OCI-LY1 (cell line): ENCODE measurements around the gene SSTR5.

Source experiments
- EZH2 ChIP-seq: fragments of 200-600 bp; sonication (generic), shearing (Covaris generic); IDR thresholded peaks from 2 replicates; pipeline ENCODE4 v1.8.0; 2017; ENCODE audit warnings: borderline replicate concordance, mixed run types, mild to moderate bottlenecking, antibody characterized with exemption, low read length, moderate library complexity, mixed read lengths
- TF ChIP-seq, protein P1 (sequence below): fragments of 200-600 bp; sonication (generic), shearing (Covaris generic); IDR thresholded peaks from 2 replicates; pipeline ENCODE4 v1.5.1; 2017; ENCODE audit warnings: mild to moderate bottlenecking, antibody characterized with exemption, low read length, moderate library complexity, mixed read lengths

DNA sequence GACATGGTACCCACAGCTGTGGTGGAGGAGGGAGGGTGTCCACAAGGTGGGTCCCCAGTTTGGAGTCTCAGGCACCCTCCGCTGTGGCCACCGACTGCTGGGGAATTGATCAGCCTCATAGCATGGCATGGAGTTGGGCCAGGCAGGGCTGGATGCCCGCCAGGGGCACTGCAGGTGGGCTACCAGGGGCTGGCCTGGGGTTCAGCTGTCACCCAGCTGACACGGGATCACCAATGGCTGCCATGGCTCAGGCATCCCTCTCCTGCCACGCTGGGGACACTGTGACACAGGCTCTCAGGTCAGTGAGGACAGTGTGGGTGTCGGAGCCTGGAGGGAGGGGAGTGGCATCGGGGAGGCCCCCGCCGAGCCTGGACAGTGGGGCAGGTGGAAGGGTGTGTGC is 19.8 kb upstream of the SSTR5 start:
- TF ChIP-seq, protein P1, sequence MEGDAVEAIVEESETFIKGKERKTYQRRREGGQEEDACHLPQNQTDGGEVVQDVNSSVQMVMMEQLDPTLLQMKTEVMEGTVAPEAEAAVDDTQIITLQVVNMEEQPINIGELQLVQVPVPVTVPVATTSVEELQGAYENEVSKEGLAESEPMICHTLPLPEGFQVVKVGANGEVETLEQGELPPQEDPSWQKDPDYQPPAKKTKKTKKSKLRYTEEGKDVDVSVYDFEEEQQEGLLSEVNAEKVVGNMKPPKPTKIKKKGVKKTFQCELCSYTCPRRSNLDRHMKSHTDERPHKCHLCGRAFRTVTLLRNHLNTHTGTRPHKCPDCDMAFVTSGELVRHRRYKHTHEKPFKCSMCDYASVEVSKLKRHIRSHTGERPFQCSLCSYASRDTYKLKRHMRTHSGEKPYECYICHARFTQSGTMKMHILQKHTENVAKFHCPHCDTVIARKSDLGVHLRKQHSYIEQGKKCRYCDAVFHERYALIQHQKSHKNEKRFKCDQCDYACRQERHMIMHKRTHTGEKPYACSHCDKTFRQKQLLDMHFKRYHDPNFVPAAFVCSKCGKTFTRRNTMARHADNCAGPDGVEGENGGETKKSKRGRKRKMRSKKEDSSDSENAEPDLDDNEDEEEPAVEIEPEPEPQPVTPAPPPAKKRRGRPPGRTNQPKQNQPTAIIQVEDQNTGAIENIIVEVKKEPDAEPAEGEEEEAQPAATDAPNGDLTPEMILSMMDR: no peak
- TF ChIP-seq EZH2: no peak
